Osteoblast (primary cell): ENCODE data around the gene PARN. TPM values are rescaled to one million over a fixed set of nuclear protein-coding genes. Genes with fewer than 3 reads are reported as not detected.

Source experiments
- DNase-seq: peaks from one replicate; pipeline ENCODE4 v3.0.0; 2011; ENCODE audit warnings: low spot score, mixed read lengths; ENCODE audit not compliant: insufficient read length; ENCODE audit errors: missing footprints
- H2AFZ ChIP-seq: 2 replicates; pipeline ENCODE4 v1.6.0; 2011; ENCODE audit warnings: mild to moderate bottlenecking, low read length
- H3K27ac ChIP-seq: 2 replicates; pipeline ENCODE4 v1.5.1; 2011; ENCODE audit warnings: mild to moderate bottlenecking, low read depth, low read length, moderate library complexity
- H3K27me3 ChIP-seq: 2 replicates; pipeline ENCODE4 v1.6.0; 2012; ENCODE audit warnings: mild to moderate bottlenecking, control low read depth, inconsistent platforms, low read length, moderate library complexity; ENCODE audit not compliant: insufficient read depth
- H3K36me3 ChIP-seq: 2 replicates; pipeline ENCODE4 v1.5.1; 2011; ENCODE audit warnings: mild to moderate bottlenecking, low read length, control low read depth, moderate library complexity; ENCODE audit not compliant: insufficient read depth
- H3K4me1 ChIP-seq: 2 replicates; pipeline ENCODE4 v1.5.1; 2011; ENCODE audit warnings: mild to moderate bottlenecking, low read length, control low read depth, moderate library complexity; ENCODE audit not compliant: insufficient read depth
- H3K4me2 ChIP-seq: 2 replicates; pipeline ENCODE4 v1.6.0; 2011; ENCODE audit warnings: mild to moderate bottlenecking, low read length; ENCODE audit not compliant: insufficient read depth
- H3K4me3 ChIP-seq: fragments of 200-600 bp; sonication (generic); 3 replicates; pipeline ENCODE4 v1.5.1; 2012; ENCODE audit warnings: mild to moderate bottlenecking, low read length, inconsistent platforms; ENCODE audit not compliant: insufficient read depth
- H3K79me2 ChIP-seq: 2 replicates; pipeline ENCODE4 v1.6.0; 2012; ENCODE audit warnings: mild to moderate bottlenecking, low read length, control low read depth, inconsistent platforms; ENCODE audit not compliant: insufficient read depth
- H3K9me3 ChIP-seq: 2 replicates; pipeline ENCODE4 v1.5.1; 2011; ENCODE audit warnings: low read depth, low read length, control low read depth
- H4K20me1 ChIP-seq: 2 replicates; pipeline ENCODE4 v1.6.0; 2012; ENCODE audit warnings: mild to moderate bottlenecking, low read length, control low read depth; ENCODE audit not compliant: insufficient read depth
- CTCF ChIP-seq: IDR thresholded peaks from 2 replicates; pipeline ENCODE4 v1.5.1; 2011; ENCODE audit warnings: mild to moderate bottlenecking, low read depth, low read length, moderate library complexity; ENCODE audit errors: extremely low read depth
- total RNA-seq: library from RNA; depleted of rRNA; stranded (reverse); fragments of >200 nt; gene quantifications from 2 replicates; pipeline ENCODE4 v1.2.3, GENCODE V29; 2012

PARN gene
- total RNA-seq, 1 donor: 40.9 TPM

GRCh38 chr16:14539156-14539555 is 90.9 kb downstream of the PARN start:
- Histone ChIP-seq H3K9me3 (peaks cover 3% of the 10 kb centered on the region), H3K36me3 (peaks cover 8% of the 10 kb centered on the region), H3K79me2 (no peaks in the 10 kb centered on the region), H3K4me3 (no peak overlapping the region), H3K27me3 (no peaks in the 10 kb centered on the region), H4K20me1 (no peaks in the 10 kb centered on the region), H3K27ac (no peak overlapping the region), H3K4me1 (peaks cover 14% of the 10 kb centered on the region), H3K4me2 (no peak overlapping the region), H2AFZ (no peak overlapping the region)
- DNase-seq: no peak
- no peak for TF ChIP-seq CTCF

DNA sequence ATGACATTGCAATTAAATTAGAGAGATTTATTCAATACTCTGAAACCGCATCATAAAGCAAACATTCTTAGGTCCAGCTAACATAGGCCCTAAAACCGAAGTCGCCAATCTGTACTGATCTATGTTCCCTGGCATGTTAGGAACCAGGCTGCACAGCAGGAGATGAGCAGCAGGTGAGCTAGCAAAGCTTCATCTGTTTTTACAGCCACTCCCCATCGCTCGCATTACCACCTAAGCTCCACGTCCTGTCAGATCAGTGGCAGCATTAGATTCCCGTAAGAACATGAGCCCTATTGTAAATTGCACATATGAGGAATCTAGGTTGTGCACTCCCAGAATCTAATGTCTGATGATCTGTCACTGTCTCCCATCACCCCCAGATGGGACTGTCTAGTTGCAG is 91.5 kb downstream of the PARN start:
- H3K79me2 ChIP-seq: no peaks in the 10 kb centered on the region
- H3K4me2 ChIP-seq: no peak overlapping the region
- peaks cover 8% of the 10 kb centered on the region for H3K36me3 ChIP-seq
- no peak overlapping the region for H2AFZ ChIP-seq
- no peak overlapping the region for H3K27ac ChIP-seq
- H3K9me3 ChIP-seq: peaks cover 3% of the 10 kb centered on the region
- no peak for TF ChIP-seq CTCF
- peaks cover 14% of the 10 kb centered on the region for H3K4me1 ChIP-seq
- H4K20me1 ChIP-seq: no peaks in the 10 kb centered on the region
- H3K27me3 ChIP-seq: no peaks in the 10 kb centered on the region
- H3K4me3 ChIP-seq: no peak overlapping the region
- DNase-seq: no peak

DNA sequence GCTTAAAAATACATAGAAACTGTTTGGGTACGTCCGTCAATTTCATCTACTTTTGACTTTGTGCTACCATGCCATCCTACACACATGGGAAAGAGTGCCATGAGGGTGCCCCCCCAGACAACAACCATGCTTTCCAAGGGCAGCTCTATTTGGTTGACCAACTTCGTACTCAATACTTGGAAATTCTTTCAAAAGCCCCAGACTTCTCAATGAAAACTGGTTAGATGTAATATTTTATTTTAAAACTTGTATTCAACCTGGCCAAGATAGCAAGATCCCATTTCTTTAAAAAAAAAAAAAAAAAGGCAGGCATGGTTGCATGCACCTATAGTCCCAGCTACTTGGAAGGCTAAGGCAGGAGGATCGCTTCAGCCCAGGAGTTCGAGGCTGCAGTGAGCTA is 98.4 kb downstream of the PARN start:
- H3K9me3 ChIP-seq: no peaks in the 10 kb centered on the region
- H3K4me3 ChIP-seq: no peak overlapping the region
- no peak overlapping the region for H3K27ac ChIP-seq
- H4K20me1 ChIP-seq: no peaks in the 10 kb centered on the region
- TF ChIP-seq CTCF: no peak
- no peaks in the 10 kb centered on the region for H3K36me3 ChIP-seq
- H3K79me2 ChIP-seq: no peaks in the 10 kb centered on the region
- DNase-seq: no peak
- H3K27me3 ChIP-seq: no peaks in the 10 kb centered on the region
- H3K4me2 ChIP-seq: no peak overlapping the region
- H2AFZ ChIP-seq: no peak overlapping the region
- peaks cover 22% of the 10 kb centered on the region for H3K4me1 ChIP-seq

DNA sequence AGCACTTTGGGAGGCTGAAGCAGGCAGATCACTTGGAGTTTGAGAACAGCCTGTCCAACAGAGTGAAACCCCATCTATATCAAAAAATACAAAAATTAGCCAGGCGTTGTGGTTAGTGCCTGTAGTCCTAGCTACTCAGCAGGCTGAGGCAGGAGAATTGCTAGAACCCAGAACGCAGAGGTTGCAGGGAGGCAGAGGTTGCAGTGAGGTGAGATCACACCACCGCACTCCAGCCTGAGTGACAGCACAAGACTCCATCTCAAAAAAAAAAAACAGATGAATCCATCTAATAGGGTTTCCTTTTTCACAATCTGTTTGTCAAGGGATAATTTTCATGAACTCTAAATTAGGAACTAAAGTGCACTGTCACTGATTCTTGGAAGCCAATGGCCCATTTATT is 99.0 kb downstream of the PARN start:
- no peak for TF ChIP-seq CTCF
- no peaks in the 10 kb centered on the region for H3K36me3 ChIP-seq
- H3K9me3 ChIP-seq: no peaks in the 10 kb centered on the region
- H3K4me2 ChIP-seq: no peak overlapping the region
- H3K27ac ChIP-seq: no peak overlapping the region
- no peak overlapping the region for H3K4me3 ChIP-seq
- peaks cover 22% of the 10 kb centered on the region for H3K4me1 ChIP-seq
- H3K27me3 ChIP-seq: no peaks in the 10 kb centered on the region
- H2AFZ ChIP-seq: no peak overlapping the region
- H4K20me1 ChIP-seq: no peaks in the 10 kb centered on the region
- no peak for DNase-seq
- no peaks in the 10 kb centered on the region for H3K79me2 ChIP-seq
